Neural progenitor cell (in vitro differentiated cells): ENCODE data around the gene IGFBP4. TPM values are rescaled to one million over a fixed set of nuclear protein-coding genes. Genes with fewer than 3 reads are reported as not detected.

ENCODE experiments used
- DNase-seq: peaks from one replicate; pipeline ENCODE4 v3.0.0-alpha.2; 2016; ENCODE audit warnings: low spot score
- H2AFZ ChIP-seq: fragments of 200-600 bp; sonication (generic); replicated peaks from 2 replicates; pipeline ENCODE4 v1.6.1; 2016; ENCODE audit warnings: antibody characterized with exemption
- H3F3A ChIP-seq: fragments of 200-600 bp; sonication (generic); 2 replicates; pipeline ENCODE4 v1.6.1; 2016; ENCODE audit warnings: antibody characterized with exemption, low read depth
- H3K27ac ChIP-seq: fragments of 200-600 bp; sonication (generic); 2 replicates; pipeline ENCODE4 v1.5.1; 2016; ENCODE audit warnings: mild to moderate bottlenecking
- H3K27me3 ChIP-seq: fragments of 200-600 bp; sonication (generic); 2 replicates; pipeline ENCODE4 v1.6.1; 2016; ENCODE audit warnings: mild to moderate bottlenecking, moderate library complexity
- H3K36me3 ChIP-seq: fragments of 200-600 bp; sonication (generic); 2 replicates; pipeline ENCODE4 v1.5.1; 2016
- H3K4me1 ChIP-seq: fragments of 200-600 bp; sonication (generic); 2 replicates; pipeline ENCODE4 v1.6.1; 2016; ENCODE audit warnings: mixed run types
- H3K4me2 ChIP-seq: fragments of 200-600 bp; sonication (generic); 2 replicates; pipeline ENCODE4 v1.6.1; 2016
- H3K4me3 ChIP-seq: fragments of 200-600 bp; sonication (generic); 2 replicates; pipeline ENCODE4 v1.5.1; 2016
- H3K79me2 ChIP-seq: fragments of 200-600 bp; sonication (generic); 2 replicates; pipeline ENCODE4 v1.6.1; 2016; ENCODE audit warnings: low read depth
- H3K9ac ChIP-seq: fragments of 200-600 bp; sonication (generic); 2 replicates; pipeline ENCODE4 v1.6.1; 2016
- H3K9me3 ChIP-seq: fragments of 200-600 bp; sonication (generic); 2 replicates; pipeline ENCODE4 v1.5.1; 2016; ENCODE audit warnings: low read depth
- H4K20me1 ChIP-seq: fragments of 200-600 bp; sonication (generic); 2 replicates; pipeline ENCODE4 v1.6.1; 2016; ENCODE audit warnings: low read depth
- H3K27ac Mint-ChIP-seq: 3 replicates; pipeline ENCODE4 v1.8.0; 2021; ENCODE audit warnings: mixed read lengths
- H3K27me3 Mint-ChIP-seq: 2 replicates; pipeline ENCODE4 v1.8.0; 2022; ENCODE audit warnings: low read depth, mild to moderate bottlenecking, inconsistent platforms, moderate library complexity, mixed read lengths; ENCODE audit not compliant: insufficient read depth
- H3K36me3 Mint-ChIP-seq: 3 replicates; pipeline ENCODE4 v1.8.0; 2021; ENCODE audit warnings: mixed read lengths
- H3K4me1 Mint-ChIP-seq: 3 replicates; pipeline ENCODE4 v1.8.0; 2021; ENCODE audit warnings: mixed read lengths
- H3K4me3 Mint-ChIP-seq: 3 replicates; pipeline ENCODE4 v1.8.0; 2021; ENCODE audit warnings: mild to moderate bottlenecking, moderate library complexity, mixed read lengths
- H3K9me3 Mint-ChIP-seq: 3 replicates; pipeline ENCODE4 v1.8.0; 2020; ENCODE audit warnings: mixed read lengths
- EZH2 ChIP-seq: fragments of 200-600 bp; sonication (generic); IDR thresholded peaks from 2 replicates; pipeline ENCODE4 v1.6.1; 2017; ENCODE audit warnings: antibody characterized with exemption, mild to moderate bottlenecking, moderate library complexity
- EZH2phosphoT487 ChIP-seq: fragments of 200-600 bp; sonication (generic); IDR thresholded peaks from 2 replicates; pipeline ENCODE4 v1.6.1; 2017; ENCODE audit warnings: antibody characterized with exemption
- total RNA-seq: library from RNA; depleted of rRNA; stranded (reverse); fragments of >200 nt; gene quantifications from 2 replicates; pipeline ENCODE4 v1.2.3, GENCODE V29; 2015; ENCODE audit warnings: low replicate concordance
- TF ChIP-seq, protein P1 (sequence below): fragments of 200-600 bp; sonication (generic); IDR thresholded peaks from 2 replicates; pipeline ENCODE4 v1.5.1; 2017; ENCODE audit warnings: antibody characterized with exemption, mild to moderate bottlenecking

The IGFBP4 gene
- total RNA-seq, 1 donor from 2014 or later, result 14.4 TPM

DNA sequence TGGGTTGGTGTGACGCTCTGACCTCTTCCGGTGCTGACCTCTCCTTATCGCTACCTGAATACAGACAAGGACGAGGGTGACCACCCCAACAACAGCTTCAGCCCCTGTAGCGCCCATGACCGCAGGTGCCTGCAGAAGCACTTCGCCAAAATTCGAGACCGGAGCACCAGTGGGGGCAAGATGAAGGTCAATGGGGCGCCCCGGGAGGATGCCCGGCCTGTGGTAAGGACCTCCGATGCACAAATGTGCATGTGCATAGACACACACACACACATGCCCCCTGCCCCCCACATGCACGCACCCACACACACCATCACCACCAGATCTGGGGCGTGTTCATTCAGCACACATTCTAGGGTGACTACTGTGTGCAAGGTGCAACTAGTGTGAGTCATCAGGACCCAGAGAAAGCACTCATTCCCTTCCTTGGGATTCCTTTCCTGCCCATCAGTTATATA lies 9.7 kb downstream of the IGFBP4 start:
- H3K4me3 ChIP-seq, result no peak overlapping the region
- Mint-ChIP-seq H3K4me1 (peaks cover 14% of the 10 kb centered on the region), H3K36me3 (peaks cover 17% of the 10 kb centered on the region), H3K27me3 (peaks cover 4% of the 10 kb centered on the region), H3K4me3 (no peak overlapping the region), H3K27ac (peak overlapping the region; percentile 17), H3K9me3 (no peaks in the 10 kb centered on the region)
- H4K20me1 ChIP-seq, result no peaks in the 10 kb centered on the region
- no peaks in the 10 kb centered on the region for H3K9me3 ChIP-seq
- TF ChIP-seq EZH2phosphoT487 (no peak), EZH2 (no peak)
- TF ChIP-seq, protein P1, sequence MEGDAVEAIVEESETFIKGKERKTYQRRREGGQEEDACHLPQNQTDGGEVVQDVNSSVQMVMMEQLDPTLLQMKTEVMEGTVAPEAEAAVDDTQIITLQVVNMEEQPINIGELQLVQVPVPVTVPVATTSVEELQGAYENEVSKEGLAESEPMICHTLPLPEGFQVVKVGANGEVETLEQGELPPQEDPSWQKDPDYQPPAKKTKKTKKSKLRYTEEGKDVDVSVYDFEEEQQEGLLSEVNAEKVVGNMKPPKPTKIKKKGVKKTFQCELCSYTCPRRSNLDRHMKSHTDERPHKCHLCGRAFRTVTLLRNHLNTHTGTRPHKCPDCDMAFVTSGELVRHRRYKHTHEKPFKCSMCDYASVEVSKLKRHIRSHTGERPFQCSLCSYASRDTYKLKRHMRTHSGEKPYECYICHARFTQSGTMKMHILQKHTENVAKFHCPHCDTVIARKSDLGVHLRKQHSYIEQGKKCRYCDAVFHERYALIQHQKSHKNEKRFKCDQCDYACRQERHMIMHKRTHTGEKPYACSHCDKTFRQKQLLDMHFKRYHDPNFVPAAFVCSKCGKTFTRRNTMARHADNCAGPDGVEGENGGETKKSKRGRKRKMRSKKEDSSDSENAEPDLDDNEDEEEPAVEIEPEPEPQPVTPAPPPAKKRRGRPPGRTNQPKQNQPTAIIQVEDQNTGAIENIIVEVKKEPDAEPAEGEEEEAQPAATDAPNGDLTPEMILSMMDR, result no peak
- peaks cover 10% of the 10 kb centered on the region for H3K4me1 ChIP-seq
- no peaks in the 10 kb centered on the region for H3K36me3 ChIP-seq
- no peak overlapping the region for H3K9ac ChIP-seq
- no peak overlapping the region for H3K27ac ChIP-seq
- no peak overlapping the region for H3K4me2 ChIP-seq
- H3K27me3 ChIP-seq, result no peaks in the 10 kb centered on the region
- no peaks in the 10 kb centered on the region for H3K79me2 ChIP-seq
- no peak for DNase-seq
- H2AFZ ChIP-seq, result no peak overlapping the region
- no peaks in the 10 kb centered on the region for H3F3A ChIP-seq

DNA sequence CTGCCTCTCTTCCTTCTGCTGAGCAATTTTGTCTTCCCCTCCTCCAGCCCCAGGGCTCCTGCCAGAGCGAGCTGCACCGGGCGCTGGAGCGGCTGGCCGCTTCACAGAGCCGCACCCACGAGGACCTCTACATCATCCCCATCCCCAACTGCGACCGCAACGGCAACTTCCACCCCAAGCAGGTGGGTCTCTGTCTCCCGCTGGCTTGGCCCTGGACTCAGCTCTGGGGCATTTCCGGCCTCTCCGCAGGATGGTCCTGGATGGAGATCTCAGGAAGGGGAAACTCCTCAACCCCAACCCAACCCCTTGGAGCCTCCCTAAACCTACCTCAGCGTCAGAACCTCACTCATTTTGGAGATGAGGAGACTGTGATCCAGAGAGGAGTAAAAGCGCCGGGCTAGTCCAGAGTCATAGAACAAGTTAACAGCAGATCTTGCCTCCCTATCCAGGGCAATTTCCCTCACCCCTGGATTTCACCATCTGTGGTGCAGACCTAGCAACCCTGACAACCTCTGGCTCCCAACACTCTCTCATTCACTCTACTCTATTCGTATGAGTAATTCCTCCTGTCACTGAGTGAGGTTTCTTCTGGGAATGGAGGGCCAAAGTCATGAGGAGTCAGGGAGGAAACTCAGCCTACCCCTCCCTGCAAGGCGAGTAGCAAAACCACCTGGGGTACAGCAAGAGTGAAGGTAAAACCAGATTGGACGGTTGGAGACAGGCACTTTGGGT lies 10.8 kb downstream of the IGFBP4 start:
- Histone ChIP-seq H3K9ac (no peak overlapping the region), H3K4me1 (peaks cover 15% of the 10 kb centered on the region), H3K27ac (no peak overlapping the region), H3F3A (no peaks in the 10 kb centered on the region), H3K4me3 (no peak overlapping the region), H2AFZ (no peak overlapping the region), H3K9me3 (no peaks in the 10 kb centered on the region), H3K27me3 (no peaks in the 10 kb centered on the region), H3K4me2 (no peak overlapping the region), H3K36me3 (no peaks in the 10 kb centered on the region), H4K20me1 (no peaks in the 10 kb centered on the region), H3K79me2 (no peaks in the 10 kb centered on the region)
- Mint-ChIP-seq H3K27me3 (peaks cover 4% of the 10 kb centered on the region), H3K36me3 (peaks cover 17% of the 10 kb centered on the region), H3K4me1 (peaks cover 20% of the 10 kb centered on the region), H3K4me3 (no peak overlapping the region), H3K9me3 (no peaks in the 10 kb centered on the region), H3K27ac (peak overlapping the region; percentile 42)
- TF ChIP-seq, protein P1, result no peak
- TF ChIP-seq EZH2 (no peak), EZH2phosphoT487 (no peak)
- DNase-seq, result no peak

DNA sequence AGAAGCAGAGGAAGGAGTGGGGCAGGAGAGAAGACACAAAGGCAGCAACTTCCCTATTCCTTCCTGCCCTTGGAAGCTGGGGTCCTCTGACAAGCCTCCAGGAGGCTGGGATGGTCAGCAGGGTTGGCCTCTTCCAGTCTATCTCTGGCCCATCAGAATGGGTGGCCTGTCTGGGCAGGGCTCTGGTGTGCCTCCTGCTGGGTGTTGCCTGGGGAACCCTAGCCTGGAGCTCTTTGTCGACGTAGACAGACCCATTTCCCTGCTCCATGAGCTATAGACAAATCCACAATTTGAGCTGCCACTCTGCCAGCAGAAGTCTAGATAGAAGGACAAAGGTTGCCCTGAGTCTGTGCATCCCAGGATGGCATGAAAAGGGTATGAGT lies 11.4 kb downstream of the IGFBP4 start:
- Histone ChIP-seq H3K9ac (no peak overlapping the region), H3K4me3 (no peak overlapping the region), H3K79me2 (no peaks in the 10 kb centered on the region), H3K9me3 (no peaks in the 10 kb centered on the region), H3K27ac (no peak overlapping the region), H3F3A (no peaks in the 10 kb centered on the region), H4K20me1 (no peaks in the 10 kb centered on the region), H3K4me2 (no peak overlapping the region), H3K4me1 (peaks cover 15% of the 10 kb centered on the region), H3K36me3 (no peaks in the 10 kb centered on the region), H3K27me3 (no peaks in the 10 kb centered on the region), H2AFZ (no peak overlapping the region)
- Mint-ChIP-seq H3K36me3 (peaks cover 17% of the 10 kb centered on the region), H3K27ac (no peak overlapping the region), H3K4me3 (no peak overlapping the region), H3K9me3 (no peaks in the 10 kb centered on the region), H3K4me1 (peaks cover 22% of the 10 kb centered on the region), H3K27me3 (peaks cover 4% of the 10 kb centered on the region)
- TF ChIP-seq EZH2phosphoT487, result no peak
- TF ChIP-seq EZH2, result no peak
- TF ChIP-seq, protein P1, result no peak
- DNase-seq, result no peak
